Keratinocyte (primary cell): ENCODE data around the gene NT5DC4.

Experiments
- CTCF ChIP-seq, 3 experiments: IDR thresholded peaks in 1 of 3; conservative IDR thresholded peaks in 1 of 3; optimal IDR thresholded peaks in 1 of 3; 2 replicates in 2 of 3; 3 replicates in 1 of 3; pipeline versions ENCODE3 to v1.5.1; 2011; ENCODE audit warnings: low read length in 3 of 3, mild to moderate bottlenecking in 3 of 3, moderate library complexity in 2 of 3, control low read depth in 1 of 3, inconsistent platforms in 1 of 3; ENCODE audit not compliant: insufficient read depth in 2 of 3; ENCODE audit errors: extremely low read depth in 1 of 3
- EZH2 ChIP-seq: IDR thresholded peaks from one replicate; pipeline ENCODE4 v1.6.1; 2012; ENCODE audit warnings: inconsistent platforms, mild to moderate bottlenecking, low read length, moderate library complexity

GRCh38 chr2:112783187-112783714 is 62.4 kb downstream of the NT5DC4 start:
- TF ChIP-seq EZH2 (no peak), CTCF (optimal IDR thresholded peaks at IDR 0.05 in 1 of 3, IDR thresholded peaks at IDR 0.05 in 1 of 3, conservative IDR thresholded peaks at IDR 0.05 in 1 of 3; ENCODE audit: extremely low read depth in 1 of 3, insufficient read depth in 2 of 3, low read length in 3 of 3) (no peak)
